CD4-positive, alpha-beta T cell treated with Interleukin-21 for 1 hour (primary cell): ENCODE data around the gene OSTM1.

ENCODE experiments used
- DNase-seq: peaks from one replicate; pipeline ENCODE4 v3.0.0-alpha.2; 2020

Gene OSTM1, protein sequence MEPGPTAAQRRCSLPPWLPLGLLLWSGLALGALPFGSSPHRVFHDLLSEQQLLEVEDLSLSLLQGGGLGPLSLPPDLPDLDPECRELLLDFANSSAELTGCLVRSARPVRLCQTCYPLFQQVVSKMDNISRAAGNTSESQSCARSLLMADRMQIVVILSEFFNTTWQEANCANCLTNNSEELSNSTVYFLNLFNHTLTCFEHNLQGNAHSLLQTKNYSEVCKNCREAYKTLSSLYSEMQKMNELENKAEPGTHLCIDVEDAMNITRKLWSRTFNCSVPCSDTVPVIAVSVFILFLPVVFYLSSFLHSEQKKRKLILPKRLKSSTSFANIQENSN

DNA sequence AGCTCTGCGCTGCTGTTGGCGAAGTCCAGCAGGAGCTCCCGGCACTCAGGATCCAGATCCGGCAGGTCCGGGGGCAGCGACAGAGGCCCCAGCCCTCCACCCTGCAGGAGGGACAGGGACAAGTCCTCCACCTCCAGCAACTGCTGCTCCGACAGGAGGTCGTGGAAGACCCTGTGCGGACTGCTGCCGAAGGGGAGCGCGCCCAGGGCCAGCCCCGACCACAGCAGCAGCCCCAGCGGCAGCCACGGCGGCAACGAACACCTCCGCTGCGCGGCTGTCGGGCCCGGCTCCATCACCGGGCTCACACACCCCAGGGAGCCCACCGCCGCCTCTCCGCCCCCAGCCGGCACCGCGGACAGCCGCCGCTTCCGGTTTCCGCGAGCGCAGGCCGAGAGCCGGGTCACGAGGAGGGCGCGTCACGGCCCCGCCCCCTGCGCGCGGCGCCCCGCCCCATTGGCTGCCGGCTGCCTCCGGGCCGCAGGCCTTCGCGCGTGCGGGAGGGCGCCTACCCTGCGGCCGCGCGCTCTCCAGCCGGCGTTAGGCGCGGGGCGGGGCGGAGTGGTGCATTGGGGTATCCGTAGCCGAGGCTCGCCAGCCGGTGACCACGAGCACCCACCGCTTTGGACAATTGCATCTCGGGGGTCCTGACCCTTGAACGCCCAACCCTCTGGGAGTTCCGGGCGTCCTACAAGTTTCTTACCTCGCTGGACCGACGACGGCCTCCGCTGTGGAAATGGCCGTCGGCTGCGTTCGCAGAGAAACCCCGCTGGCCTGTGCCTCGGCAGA lies at the start of gene OSTM1:
Gene OSTM1 (minus strand): TSS at position 383 of the 786 bp plus-strand sequence. CDS start 90 bp downstream, at position 293.
- peak; percentile 94 for DNase-seq

DNA sequence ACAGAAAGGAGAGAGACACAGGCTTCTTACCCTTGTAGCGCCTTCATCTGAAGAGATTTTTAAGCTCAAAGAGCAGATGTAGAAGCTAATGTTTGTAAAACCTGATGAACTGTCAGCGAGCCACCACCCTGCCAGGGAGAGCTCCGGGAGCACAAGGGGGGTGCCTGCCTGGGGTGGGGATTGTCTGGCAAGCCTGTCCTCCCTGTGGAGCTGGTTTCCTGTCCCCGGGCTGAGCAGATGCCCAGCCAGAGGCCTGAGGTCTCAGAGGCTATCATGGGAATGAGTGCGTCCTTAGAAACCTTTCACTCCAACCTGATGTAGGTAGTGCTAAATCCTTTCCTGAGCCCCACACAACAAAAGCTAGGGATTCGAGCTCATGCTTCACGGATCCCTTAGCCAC lies 49.4 kb upstream of the OSTM1 start:
- DNase-seq: no peak

DNA sequence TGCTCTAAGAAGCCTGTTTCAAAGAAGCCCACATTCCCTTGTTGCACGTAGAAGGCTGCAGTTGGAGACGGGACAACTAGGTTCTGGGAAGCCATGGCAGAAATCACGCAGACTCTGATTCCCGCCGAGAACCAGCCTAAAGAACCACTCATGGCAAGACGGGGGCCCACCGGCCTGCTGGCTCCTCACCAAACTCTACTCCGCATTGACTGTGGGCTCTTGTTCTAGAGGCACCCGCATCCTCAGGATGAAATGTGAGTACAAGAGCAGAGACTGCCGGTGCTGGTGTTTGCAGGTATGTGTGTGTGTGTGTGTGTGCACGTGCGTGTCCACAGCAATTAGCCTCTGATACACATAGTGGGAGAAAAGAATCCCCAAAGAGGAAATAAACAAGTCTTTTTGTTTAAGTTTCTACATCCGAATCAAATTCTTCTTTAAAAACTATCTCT lies 49.0 kb upstream of the OSTM1 start:
- no peak for DNase-seq

DNA sequence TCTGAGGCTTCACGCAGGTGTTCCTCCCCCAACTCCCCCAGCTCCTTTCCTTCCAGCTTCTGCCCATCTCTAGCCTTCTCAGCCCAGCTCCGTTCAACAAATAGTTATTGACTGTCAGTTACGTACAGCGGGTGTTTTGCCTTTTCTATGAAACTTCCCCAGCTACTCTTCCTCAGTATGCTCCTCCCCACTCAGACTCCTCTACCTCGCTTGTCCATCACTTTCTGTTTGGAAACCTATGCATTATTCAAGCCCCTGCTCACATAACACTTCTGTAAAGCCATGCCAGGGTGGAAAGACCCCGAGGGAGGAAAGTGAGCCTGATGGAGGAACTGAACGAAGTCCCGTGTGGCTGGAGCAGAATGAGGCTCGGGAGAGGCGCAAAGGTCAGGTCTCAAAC lies 47.1 kb upstream of the OSTM1 start:
- no peak for DNase-seq

DNA sequence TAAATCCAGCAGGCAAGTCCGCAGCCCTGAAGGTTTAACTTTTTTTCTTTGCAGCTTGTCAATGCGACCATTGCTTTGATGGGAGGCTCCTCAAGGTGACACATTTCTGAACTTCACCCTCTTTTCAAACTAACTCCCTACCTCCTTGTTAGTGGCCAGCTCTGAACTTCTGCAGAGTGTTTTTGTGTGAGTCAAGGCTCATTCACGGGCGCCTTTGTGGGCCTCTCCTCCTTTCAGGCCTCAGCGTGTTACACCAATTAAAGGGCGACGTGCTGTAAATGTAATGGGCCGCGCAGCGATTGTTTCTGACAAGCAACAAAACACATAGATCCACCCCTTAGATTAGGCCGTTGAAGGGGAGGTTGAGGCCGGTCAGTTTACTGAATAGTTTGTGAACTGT lies 45.8 kb upstream of the OSTM1 start:
- DNase-seq: no peak

DNA sequence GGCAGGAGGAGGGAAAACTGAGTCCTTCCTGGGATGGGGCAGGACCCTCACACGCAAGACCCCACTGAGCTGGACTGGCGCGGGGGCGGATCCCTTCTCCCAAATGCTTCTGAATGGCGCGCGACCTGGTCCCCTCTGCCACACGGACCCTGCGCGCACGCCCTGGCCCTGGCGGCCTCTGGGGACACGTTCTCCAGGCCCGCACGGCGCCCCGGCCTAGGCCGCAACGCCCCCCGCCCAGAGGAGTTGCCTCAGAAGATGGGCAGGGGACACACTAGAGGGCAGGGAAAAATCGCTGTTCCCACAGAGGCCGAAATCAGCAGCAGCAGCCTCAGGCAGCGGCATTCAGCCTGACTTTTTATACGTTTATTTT lies 45.2 kb upstream of the OSTM1 start:
- DNase-seq: no peak

DNA sequence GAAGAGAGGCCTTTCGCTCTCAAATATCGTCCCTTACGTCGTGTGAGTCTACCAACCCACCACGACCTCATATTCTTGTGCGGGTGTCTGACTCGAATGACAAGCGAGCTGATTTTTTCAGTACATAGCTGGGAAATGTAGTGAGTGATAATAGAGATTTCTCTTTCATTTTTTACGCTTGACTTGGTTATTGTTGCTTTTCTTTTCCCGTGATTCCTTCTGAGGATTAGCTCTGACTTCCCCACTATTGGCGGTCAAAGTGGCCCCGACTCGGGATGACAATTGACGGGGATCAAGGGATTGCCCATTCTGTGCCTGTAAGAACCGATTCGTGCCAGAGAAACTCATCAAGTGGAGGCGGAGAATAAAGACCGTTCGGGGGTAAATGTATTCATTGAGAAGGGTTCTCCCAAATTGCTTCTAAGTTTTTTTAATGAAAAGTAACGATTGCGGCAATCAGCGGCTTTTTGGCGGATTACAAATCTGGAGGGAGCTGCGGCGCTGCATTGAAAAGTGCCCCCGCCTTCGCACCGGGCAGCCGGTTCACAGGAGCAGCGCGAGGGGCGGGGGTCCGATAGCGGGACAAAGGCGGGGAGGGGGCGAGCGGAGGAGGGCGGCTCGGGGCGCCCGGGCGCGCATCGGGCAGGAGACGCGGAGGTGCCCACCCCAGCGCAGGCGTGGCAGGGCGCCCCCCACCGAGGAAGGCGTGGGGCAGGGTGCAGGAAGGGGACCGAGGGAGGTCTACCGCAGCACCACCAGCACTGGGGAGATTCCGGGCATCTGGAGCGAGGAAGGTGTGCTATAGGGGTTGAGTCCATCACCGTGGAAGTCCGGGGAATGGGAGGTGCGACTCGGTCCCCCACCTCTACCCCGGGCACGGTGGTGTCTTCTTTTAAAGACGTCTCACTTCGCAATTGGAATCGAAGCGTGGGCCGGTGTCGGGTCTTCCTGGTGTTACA lies 44.5 kb upstream of the OSTM1 start:
- no peak for DNase-seq

DNA sequence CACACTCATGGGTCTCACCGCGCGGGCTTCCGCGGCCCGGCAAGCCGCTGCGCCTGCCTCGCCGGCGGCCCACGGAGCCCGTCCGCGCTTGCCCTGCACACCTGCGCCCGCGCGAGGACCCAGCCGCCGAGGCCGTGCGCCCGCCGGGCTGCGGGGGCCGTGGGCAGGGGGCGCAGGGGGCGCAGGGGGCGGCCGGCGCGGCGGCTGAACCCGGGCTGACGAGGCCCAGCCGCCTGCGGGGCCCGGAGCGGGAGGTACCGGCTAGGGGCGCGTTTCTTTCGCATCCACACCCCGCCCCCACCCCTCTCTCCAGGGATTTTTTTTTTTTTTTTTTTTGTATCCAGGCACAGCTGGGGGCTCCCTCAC lies 43.8 kb upstream of the OSTM1 start:
- DNase-seq: no peak

DNA sequence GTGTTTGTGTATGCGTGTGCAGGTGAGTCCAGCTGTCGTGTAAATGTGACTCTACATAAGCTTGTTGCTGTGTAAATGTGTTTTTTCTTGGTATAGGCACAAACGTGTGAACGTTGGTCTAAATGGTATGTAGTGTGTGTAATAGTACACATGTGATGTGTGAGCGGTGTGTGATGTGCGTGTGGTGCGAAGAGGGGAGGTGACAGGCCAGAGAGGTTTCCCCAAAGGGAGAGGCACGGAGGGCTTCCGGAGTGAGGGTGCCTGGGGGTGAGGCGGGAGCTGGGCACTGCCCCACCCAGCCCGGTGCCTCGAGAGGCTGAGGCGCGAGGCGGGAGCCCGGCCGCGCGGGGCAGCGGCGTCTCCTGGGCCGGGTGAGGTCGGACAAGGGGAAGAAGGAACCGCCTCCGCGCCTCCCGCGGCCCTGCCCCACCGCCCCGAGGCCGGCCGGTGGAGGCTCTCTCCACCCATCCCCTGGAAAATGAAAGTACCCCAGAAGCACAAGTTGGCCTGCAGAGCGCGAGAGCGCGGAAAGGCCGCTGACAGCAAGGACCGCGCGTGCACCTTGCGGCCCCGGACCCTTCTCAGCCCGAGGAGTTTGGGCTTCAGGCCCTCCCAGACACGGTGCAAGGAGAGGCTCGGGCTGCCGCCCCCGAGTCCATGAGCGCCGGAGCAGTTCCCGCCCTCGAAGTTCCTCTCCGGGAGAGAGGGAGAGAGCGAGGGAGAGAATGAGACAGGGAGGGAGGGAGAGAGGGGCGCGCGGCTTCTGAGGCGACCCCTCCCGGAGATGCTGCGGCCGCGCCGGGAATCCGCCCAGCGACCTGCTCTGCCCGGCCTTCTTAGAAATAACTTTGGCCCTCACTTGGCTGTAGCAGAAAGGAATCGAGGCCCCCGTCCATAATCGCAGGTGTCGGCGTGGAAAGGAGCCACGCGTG lies 43.2 kb upstream of the OSTM1 start:
- DNase-seq: peak; percentile 26

DNA sequence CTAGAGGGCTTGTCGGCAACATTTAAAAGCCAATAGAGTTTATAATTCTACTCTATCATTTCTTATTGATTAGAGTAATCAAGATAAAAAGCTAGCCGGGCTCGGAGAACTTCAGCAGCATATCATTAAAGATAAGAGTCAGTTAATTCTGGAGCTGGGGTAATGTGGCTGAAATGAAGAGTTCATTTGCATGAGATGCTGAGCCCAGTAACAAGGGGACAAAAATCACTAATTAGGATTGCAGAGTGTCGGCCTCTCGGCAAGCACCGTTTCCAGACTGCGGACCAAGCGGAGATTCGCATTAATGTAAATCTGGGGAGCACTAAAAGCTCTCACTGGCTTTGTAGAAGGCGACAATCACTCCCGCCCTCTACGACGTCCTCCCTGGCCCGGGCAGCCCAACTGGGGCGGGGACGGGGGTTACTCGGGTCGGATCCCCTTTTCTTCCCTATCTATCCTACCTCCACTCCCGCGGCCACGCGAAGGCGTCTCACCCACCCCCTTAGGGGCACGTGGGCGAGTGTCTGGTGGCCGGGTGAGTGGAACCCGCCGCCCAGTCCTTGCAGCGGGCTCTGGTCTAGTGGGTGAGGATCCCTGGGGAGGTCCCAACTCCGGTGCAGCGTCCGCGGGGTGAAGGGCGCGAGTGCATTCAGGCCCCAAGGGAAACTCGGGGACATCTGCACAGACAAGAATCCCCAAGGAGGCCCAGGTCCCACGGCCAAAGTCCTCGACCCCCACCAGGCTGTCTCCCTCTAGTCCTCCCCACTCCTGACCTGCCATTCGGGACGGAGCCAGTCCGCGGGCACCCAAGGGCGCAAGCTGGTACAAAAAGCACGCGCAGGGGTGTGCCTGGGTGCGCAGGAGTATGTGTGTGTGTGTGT lies 42.2 kb upstream of the OSTM1 start:
- no peak for DNase-seq

DNA sequence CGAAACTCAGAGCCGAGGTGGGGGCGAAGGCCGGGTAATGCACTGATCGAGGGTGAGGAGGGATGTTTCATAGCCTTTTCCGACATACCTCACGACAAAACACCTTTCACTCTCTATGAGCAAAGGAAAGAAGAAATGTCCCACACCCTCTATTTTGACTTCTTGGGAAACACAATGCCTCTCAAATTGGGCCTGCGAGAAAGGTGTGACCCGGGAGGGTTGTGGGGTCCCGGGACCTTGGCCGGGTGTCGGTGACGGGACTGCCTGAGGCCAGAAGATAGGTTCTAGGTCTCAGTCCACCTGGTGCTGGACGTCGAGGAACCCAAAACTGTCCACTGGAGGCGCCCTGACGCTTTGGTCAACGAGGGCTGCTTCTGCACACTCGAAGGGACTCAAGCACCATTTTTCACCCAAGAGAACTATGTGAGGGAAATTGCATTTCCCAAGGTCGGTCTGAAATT lies 41.1 kb upstream of the OSTM1 start:
- DNase-seq: no peak

DNA sequence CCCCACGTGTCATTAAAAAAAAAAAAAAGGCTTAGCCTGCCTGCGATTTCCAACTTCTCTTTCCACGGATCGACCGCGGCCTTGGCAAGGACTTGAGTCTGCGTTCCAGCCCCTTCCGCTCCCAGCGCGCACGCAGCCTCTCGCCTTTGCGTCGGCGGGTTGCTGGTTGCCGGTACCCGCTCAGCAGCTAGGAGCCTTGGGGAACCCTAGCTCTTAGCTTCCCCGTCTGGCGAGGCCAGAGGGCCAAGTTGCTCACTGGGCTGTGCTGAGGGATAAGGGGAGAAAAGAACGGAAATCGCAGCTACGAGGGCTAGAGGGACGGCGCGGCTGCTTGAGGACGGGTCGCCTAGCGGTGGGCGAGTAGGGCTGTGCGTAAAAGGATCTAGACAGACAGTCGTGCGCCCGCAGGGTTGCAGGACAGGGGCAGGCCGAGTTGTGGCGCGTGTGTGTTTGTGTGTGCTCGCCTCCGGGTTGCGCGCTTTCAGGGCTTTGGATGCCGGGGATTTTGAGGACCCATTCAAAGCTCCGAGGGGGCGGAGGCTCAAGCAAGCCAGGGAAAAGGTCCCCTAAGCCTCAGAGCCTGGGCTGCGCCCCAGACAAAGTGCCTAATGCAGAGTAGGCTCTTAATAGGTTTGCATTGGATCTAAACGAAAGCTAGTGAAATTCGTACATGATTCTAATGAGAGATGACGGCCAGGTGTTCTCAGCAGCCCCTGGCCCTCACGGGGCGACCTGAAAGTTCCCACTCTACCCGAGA lies 40.5 kb upstream of the OSTM1 start:
- peak; percentile 9 for DNase-seq

DNA sequence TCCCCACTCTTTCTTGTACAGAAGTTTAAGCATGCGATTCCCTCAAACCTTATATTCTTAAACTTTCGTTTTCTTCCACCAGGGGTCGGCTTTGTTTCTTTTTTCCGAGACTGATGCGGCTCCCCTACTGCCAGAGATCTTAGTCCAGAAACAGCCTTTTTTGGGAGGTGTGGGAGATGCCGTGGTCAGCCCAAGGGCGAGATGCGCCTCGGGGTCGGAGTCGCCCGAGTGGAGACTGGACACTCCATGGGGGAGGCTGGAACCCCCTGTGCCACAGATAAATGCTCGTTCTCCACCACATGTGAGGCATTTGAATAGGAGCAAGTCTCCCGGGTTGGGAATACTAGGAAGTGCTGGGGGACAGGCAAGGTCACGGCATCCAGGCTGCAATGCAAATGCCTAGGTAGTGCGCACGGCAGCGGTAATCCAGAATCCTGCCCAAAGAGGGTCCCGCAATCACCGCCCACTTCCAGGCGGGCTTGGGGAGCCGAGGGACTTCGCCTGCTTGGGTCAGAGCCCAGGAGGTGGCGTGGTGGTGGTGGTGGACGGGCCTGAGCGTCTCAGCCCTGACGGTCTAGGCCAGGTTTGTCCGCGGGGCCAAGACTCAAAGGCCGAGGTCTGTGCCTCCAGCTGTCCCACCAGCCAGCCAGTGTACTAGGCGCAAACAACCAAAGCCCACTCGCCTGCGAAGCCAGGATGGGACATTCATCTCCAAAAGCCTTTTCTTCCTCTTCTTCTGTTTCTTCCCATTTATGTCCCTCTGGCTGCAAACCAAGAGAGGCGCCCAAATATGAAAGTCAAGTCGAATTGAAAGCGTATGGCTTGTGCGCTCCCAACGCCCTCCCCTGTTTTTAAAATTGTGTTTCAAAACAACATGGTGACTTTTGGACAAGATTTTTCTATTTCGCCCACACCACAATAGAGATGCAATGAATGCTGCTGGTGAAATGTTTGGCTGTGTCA lies 39.3 kb upstream of the OSTM1 start:
- peak; percentile 43 for DNase-seq

DNA sequence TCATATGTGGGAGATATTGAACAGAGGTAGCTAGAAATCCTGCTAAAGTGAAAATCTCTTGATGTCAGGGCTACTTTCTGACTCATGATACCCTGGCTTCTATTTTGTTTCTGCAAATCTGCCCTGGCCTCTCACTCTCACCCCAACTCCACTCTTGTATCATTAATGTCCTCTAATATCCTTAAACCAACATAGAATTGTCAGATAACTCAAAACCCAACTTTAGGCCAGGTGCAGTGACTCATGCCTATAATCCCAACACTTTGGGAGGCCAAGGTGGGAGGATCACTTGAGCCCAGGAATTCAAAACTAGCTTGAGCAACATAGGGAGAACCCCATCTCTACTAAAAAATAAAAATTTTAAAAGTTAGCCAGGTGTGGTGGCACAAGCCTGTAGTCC lies 33.8 kb upstream of the OSTM1 start:
- no peak for DNase-seq

DNA sequence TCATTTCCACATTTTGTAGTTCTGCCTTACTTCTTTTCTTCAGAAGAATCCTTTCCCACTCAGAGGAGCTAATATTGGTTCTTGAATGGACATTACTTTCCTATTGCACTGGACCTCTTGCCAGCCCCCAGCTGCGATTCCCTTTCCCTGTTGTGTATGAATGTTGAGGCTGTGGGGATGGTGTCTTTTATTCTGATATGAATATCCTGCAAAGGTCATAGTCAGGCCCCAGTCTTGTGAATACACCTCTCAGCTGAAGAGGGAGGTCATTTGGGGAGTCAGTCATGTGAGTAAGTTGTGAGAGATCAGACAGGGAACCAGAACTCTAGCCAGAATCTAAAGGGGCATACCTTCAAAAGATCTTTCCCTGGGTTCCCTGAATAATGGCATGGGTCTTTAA lies 32.6 kb upstream of the OSTM1 start:
- no peak for DNase-seq

DNA sequence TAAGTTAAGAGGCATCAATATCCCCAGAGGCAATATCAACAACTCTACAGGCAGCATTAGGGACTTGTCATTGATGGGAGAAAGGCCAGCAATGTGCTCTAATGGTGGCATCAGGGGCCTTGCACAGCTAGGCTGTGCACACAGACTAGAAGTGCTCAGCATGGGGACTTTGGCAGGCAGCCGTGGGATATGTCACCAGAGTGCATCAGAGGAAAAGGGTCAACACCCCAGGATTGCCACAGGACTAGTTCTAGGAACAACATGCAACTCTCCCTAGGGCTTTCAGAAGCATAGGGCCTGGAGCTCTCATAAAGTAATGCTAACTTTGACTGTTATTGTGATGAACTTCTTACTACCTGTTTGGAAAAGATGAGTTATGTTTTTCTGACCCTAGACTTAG lies 32.2 kb upstream of the OSTM1 start:
- DNase-seq: no peak

DNA sequence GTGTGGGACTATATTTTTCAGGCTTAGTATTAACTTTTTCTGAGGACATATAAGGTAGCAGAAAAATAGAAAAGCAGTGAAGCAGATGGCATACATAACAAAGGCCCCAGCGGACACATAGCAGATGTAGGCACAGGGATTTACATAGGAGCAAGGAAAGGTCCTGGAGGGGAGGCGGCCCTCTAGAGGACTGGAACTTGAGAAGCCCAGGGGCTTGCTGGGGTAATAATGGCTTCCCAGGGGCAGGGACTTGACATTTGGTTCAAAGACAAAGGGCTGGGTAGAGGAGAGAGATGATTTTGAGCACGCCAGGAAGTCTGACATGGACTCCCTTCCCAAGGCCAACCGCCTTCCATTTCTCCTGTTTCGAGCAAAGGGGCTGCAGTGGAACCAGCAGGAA lies 31.7 kb upstream of the OSTM1 start:
- no peak for DNase-seq

DNA sequence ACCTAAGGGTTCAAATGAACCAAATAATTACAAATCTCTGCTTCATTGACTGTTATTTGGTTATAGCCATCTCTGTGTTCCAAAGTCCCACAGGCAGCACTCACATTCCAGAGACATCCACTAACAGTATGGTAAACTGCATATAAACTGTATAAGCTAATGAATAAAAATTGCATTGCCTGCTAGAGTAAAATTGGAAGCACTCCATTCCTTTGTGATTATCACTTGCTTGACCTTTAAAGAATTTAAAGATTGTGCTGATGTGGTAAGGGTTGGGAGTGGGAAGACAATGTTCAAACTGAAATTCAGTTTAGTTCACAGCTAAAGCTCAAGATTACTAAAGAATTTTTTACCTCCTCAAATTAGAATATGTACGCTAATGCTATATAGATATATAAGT lies 31.0 kb upstream of the OSTM1 start:
- DNase-seq: no peak

DNA sequence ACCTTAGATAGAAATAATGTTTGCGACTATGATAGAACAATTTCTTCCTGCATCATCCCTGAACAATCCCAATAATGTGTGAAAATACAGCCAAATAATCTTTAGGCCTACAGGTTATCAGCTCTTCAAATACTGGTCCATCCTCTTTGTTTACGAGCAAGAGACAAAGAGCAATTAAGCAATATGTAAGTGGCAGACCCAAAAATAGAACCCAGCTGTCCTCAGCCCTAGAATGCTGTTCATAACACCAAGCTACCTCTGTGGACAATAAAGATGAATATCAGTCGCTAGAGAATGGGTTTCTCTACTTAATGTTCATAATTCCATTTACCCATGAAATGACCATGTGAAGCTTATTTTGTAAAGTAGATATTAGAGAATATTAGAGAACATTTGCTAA lies 28.4 kb upstream of the OSTM1 start:
- DNase-seq: no peak
